Endothelial cell of umbilical vein (primary cell): ENCODE results near the gene CMC4. TPM values are rescaled to one million over a fixed set of nuclear protein-coding genes. Genes with fewer than 3 reads are reported as not detected.
A peak's percentile ranks its signal among the peaks of the same experiment; 100 is the strongest.

Experiments used
- BruUV-seq: library from RNA; stranded (reverse); fragments of 400-500 nt; replicated peaks from 2 replicates; lab custom pipeline; 2021; lab: Mats Ljungman, UMichigan
- CTCF ChIA-PET: fragments of 300-600, 350-600 bp; sonication (Branson Sonifier 250); formaldehyde crosslinking; loops from one replicate; lab custom pipeline; 2021; ENCODE audit warnings: antibody characterized with exemption, inconsistent platforms; lab: Charles Lee
- POLR2A ChIA-PET: fragments of 300-600, 350-600 bp; sonication (Branson Sonifier 250); formaldehyde crosslinking; loops from one replicate; lab custom pipeline; 2021; ENCODE audit warnings: antibody characterized with exemption, inconsistent platforms; lab: Charles Lee
- DNase-seq: peaks from one replicate; pipeline ENCODE4 v3.0.0-alpha.2; 2011; ENCODE audit warnings: low read depth, low spot score
- FAIRE-seq: peaks from 2 replicates; lab custom pipeline; 2011; peaks lifted over from hg19 to GRCh38; lab: Jason Lieb, UNC
- H2AFZ ChIP-seq: 2 replicates; pipeline ENCODE4 v1.6.0; 2012; ENCODE audit warnings: low read depth, low read length, control low read depth, inconsistent platforms
- H3K27ac ChIP-seq: 2 replicates; pipeline ENCODE4 v1.5.1; 2011; ENCODE audit warnings: low read depth, mild to moderate bottlenecking, control low read depth, low read length, moderate library complexity; ENCODE audit not compliant: insufficient read depth
- H3K27me3 ChIP-seq, 2 experiments: 2 replicates each; pipeline versions ENCODE4 v1.6.0 to v1.6.1; 2011; ENCODE audit warnings: low read length in 2 of 2, mixed read lengths in 1 of 2; ENCODE audit not compliant: control insufficient read depth in 2 of 2, insufficient read depth in 2 of 2
- H3K36me3 ChIP-seq, 2 experiments: 2 replicates in 1 of 2; 3 replicates in 1 of 2; pipeline ENCODE4 v1.5.1; 2011; ENCODE audit warnings: low read length in 2 of 2, mild to moderate bottlenecking in 1 of 2, moderate library complexity in 1 of 2; ENCODE audit not compliant: control insufficient read depth in 2 of 2, insufficient read depth in 2 of 2; ENCODE audit errors: extremely low read depth in 1 of 2
- H3K4me1 ChIP-seq: 3 replicates; pipeline ENCODE4 v1.5.1; 2011; ENCODE audit warnings: mild to moderate bottlenecking, low read length; ENCODE audit not compliant: control insufficient read depth, insufficient read depth; ENCODE audit errors: extremely low read depth
- H3K4me2 ChIP-seq: 2 replicates; pipeline ENCODE4 v1.6.1; 2011; ENCODE audit warnings: low read length, control low read depth, mixed read lengths; ENCODE audit not compliant: insufficient read depth
- H3K4me3 ChIP-seq, 3 experiments: fragments of 200-600 bp in 1 of 3; sonication (generic), shearing (Covaris generic) in 1 of 3; replicated peaks in 1 of 3; 2 replicates each; pipeline ENCODE4 v1.5.1; 2011 to 2016; ENCODE audit warnings: control low read depth in 3 of 3, low read length in 3 of 3, mild to moderate bottlenecking in 2 of 3, inconsistent platforms in 1 of 3, low read depth in 1 of 3, moderate library complexity in 1 of 3; ENCODE audit not compliant: insufficient read depth in 1 of 3
- H3K79me2 ChIP-seq: 2 replicates; pipeline ENCODE4 v1.6.0; 2012; ENCODE audit warnings: low read length, inconsistent platforms; ENCODE audit not compliant: control insufficient read depth, insufficient read depth
- H3K9ac ChIP-seq: replicated peaks from 2 replicates; pipeline ENCODE3; 2011; ENCODE audit warnings: low read length, control low read depth; ENCODE audit not compliant: insufficient read depth; ENCODE audit errors: extremely low read depth
- H3K9me1 ChIP-seq: replicated peaks from 3 replicates; pipeline ENCODE4 v1.6.0; 2011; ENCODE audit warnings: mild to moderate bottlenecking, low read length; ENCODE audit not compliant: control insufficient read depth, insufficient read depth; ENCODE audit errors: extremely low read depth
- H3K9me3 ChIP-seq: replicated peaks from 2 replicates; pipeline ENCODE4 v1.5.1; 2012; ENCODE audit warnings: low read length, inconsistent platforms; ENCODE audit not compliant: control insufficient read depth, insufficient read depth
- H4K20me1 ChIP-seq: replicated peaks from 2 replicates; pipeline ENCODE3; 2011; ENCODE audit warnings: mild to moderate bottlenecking, low read length; ENCODE audit not compliant: control insufficient read depth, insufficient read depth; ENCODE audit errors: extremely low read depth
- EZH2 ChIP-seq: IDR thresholded peaks from 2 replicates; pipeline ENCODE4 v1.6.1; 2012; ENCODE audit warnings: borderline replicate concordance, low read depth, mild to moderate bottlenecking, moderate library complexity, low read length, inconsistent platforms; ENCODE audit not compliant: severe bottlenecking
- FOS ChIP-seq: IDR thresholded peaks from 2 replicates; pipeline ENCODE4 v1.6.1; 2011; ENCODE audit warnings: mild to moderate bottlenecking, low read length, moderate library complexity, borderline replicate concordance; ENCODE audit not compliant: insufficient read depth
- GATA2 ChIP-seq: IDR thresholded peaks from 2 replicates; pipeline ENCODE4 v1.7.0; 2011; ENCODE audit warnings: low read depth, mild to moderate bottlenecking, moderate library complexity, mixed read lengths, low read length; ENCODE audit not compliant: insufficient read length, insufficient read depth
- JUN ChIP-seq: IDR thresholded peaks from 2 replicates; pipeline ENCODE4 v1.6.1; 2011; ENCODE audit warnings: borderline replicate concordance, low read depth; ENCODE audit not compliant: insufficient read length, insufficient read depth
- MYC ChIP-seq: IDR thresholded peaks from one replicate; pipeline ENCODE4 v1.6.1; 2011; ENCODE audit warnings: mild to moderate bottlenecking, low read depth, low read length
- POLR2A ChIP-seq: IDR thresholded peaks from 2 replicates; pipeline ENCODE4 v1.6.1; 2012; ENCODE audit warnings: low read depth, mild to moderate bottlenecking, control low read depth, low read length
- POLR2AphosphoS5 ChIP-seq: IDR thresholded peaks from 2 replicates; pipeline ENCODE4 v1.6.1; 2012; ENCODE audit warnings: low read depth, mild to moderate bottlenecking, control low read depth, low read length, moderate library complexity; ENCODE audit not compliant: insufficient read depth
- dilution Hi-C: fragments of 300-500 bp; cut with MboI; formaldehyde crosslinking; loops from one replicate; pipeline ENCODE4 v1.15.0; 2019; ENCODE audit warnings: low sequenced_read_pairs; ENCODE audit not compliant: extremely low pct_ligation_motif_present
- intact Hi-C: fragments of 100-400 bp; cut with micrococcal nuclease; formaldehyde crosslinking; loops from one replicate; pipeline ENCODE4 v1.10.0; 2022
- polyA plus RNA-seq, 4 experiments: library from polyadenylated mRNA; depleted of rRNA in 3 of 4; stranded (reverse) in 3 of 4; unstranded in 1 of 4; fragments of >200 nt; gene quantifications; 2 replicates each; pipeline versions ENCODE4 v1.2.1 to v1.2.3, GENCODE V29; 2011 to 2012; ENCODE audit warnings: missing spikeins in 1 of 4
- total RNA-seq: library from RNA; stranded (reverse); gene quantifications from 2 replicates; pipeline ENCODE4 v1.2.3, GENCODE V29; 2021
- TF ChIP-seq, protein P1 (sequence below), 2 donors: IDR thresholded peaks; 1 replicate in 1 of 2; 2 replicates in 1 of 2; pipeline ENCODE4 v1.5.1; 2011; ENCODE audit warnings: low read length in 2 of 2, mild to moderate bottlenecking in 2 of 2, moderate library complexity in 2 of 2, control low read depth in 1 of 2, inconsistent platforms in 1 of 2, low read depth in 1 of 2; ENCODE audit not compliant: insufficient read depth in 1 of 2; ENCODE audit errors: extremely low read depth in 1 of 2
- TF ChIP-seq, protein P2 (sequence below): IDR thresholded peaks from 2 replicates; pipeline ENCODE4 v1.6.1; 2011; ENCODE audit not compliant: insufficient read depth, insufficient read length

The CMC4 gene
- total and polyA plus RNA-seq, 2 donors (not counting 3 experiments of a cell fraction or from before 2014, with no cell fraction given) = 3.2 to 6.7 TPM

- peak; percentile 5 for DNase-seq
- dilution Hi-C loops (no loop called here), intact Hi-C loops (loop anchor here (5.0 kb wide), 1 partner anchor 188 kb away; the partner anchor contains the start of gene VBP1)
- H4K20me1 ChIP-seq = no peaks in the 10 kb centered on the region
- TF ChIP-seq GATA2 = no peak
- no peak for TF ChIP-seq FOS
- TF ChIP-seq JUN = no peak
- TF ChIP-seq EZH2 = no peak
- TF ChIP-seq, protein P1, sequence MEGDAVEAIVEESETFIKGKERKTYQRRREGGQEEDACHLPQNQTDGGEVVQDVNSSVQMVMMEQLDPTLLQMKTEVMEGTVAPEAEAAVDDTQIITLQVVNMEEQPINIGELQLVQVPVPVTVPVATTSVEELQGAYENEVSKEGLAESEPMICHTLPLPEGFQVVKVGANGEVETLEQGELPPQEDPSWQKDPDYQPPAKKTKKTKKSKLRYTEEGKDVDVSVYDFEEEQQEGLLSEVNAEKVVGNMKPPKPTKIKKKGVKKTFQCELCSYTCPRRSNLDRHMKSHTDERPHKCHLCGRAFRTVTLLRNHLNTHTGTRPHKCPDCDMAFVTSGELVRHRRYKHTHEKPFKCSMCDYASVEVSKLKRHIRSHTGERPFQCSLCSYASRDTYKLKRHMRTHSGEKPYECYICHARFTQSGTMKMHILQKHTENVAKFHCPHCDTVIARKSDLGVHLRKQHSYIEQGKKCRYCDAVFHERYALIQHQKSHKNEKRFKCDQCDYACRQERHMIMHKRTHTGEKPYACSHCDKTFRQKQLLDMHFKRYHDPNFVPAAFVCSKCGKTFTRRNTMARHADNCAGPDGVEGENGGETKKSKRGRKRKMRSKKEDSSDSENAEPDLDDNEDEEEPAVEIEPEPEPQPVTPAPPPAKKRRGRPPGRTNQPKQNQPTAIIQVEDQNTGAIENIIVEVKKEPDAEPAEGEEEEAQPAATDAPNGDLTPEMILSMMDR (IDR thresholded peaks at IDR 0.05; ENCODE audit: extremely low read depth in 1 of 2, insufficient read depth in 1 of 2, low read depth in 1 of 2, low read length in 2 of 2) = no peak
- TF ChIP-seq POLR2AphosphoS5 = no peak
- TF ChIP-seq POLR2A = no peak
- TF ChIP-seq, protein P2, sequence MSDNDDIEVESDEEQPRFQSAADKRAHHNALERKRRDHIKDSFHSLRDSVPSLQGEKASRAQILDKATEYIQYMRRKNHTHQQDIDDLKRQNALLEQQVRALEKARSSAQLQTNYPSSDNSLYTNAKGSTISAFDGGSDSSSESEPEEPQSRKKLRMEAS = no peak
- no peak for TF ChIP-seq MYC
- POLR2A ChIA-PET = no interaction called here
- H3K36me3 ChIP-seq = no peaks in the 10 kb centered on the region
- H3K4me1 ChIP-seq = no peaks in the 10 kb centered on the region
- H3K4me3 ChIP-seq = no peak overlapping the region
- H3K27ac ChIP-seq = no peak overlapping the region
- H3K9me1 ChIP-seq = no peaks in the 10 kb centered on the region
- H3K79me2 ChIP-seq = peaks cover 10% of the 10 kb centered on the region
- CTCF ChIA-PET = interaction anchor here (1.0 kb wide), 1 partner anchor 20 kb away, joined by 3 read pairs; no protein-coding TSS in a partner anchor
- no peak overlapping the region for H3K9ac ChIP-seq
- no peaks in the 10 kb centered on the region for H3K27me3 ChIP-seq
- H3K4me2 ChIP-seq = no peak overlapping the region
- no peaks in the 10 kb centered on the region for H3K9me3 ChIP-seq
- BruUV-seq = no TSS peak
- no peak overlapping the region for H2AFZ ChIP-seq
- no peak for FAIRE-seq
Observed at GRCh38 chrX:155028877-155029291, 42.1 kb downstream of the CMC4 start.
